Measurements from ENCODE around the gene CHPF2. TPM values are rescaled to one million over a fixed set of nuclear protein-coding genes. Genes with fewer than 3 reads are reported as not detected.

Gene CHPF2
- total RNA-seq, 4 donors from 2014 or later: 34.5 to 58.5 (median 40.2) TPM

GRCh38 chr7:151226875-151227782, 5.2 kb upstream of the CHPF2 start, which contains the start of gene ABCF2:
TSS of gene ABCF2 (minus strand) at chr7:151227205. CDS start at chr7:151226458, 747 bp downstream.
- no peaks in the 10 kb centered on the region for H3K9me3 ChIP-seq
- H3K27ac ChIP-seq: peak within 1 kb of the TSS in 3 of 4 donors; percentile 66 to 83 (median 83)
- peak in 1 of 2 donors; percentile 52 for TF ChIP-seq POLR2A (IDR thresholded peaks at IDR 0.05)
- TF ChIP-seq EP300 (IDR thresholded peaks at IDR 0.05): peak; percentile 80 to 89
- peak in 1 of 5 experiments; percentile 46 for TF ChIP-seq CTCF (IDR thresholded peaks at IDR 0.05)
- H3K4me1 ChIP-seq: peaks cover 0 to 33% (median 19%) of the 10 kb centered on the region in 4 donors
- peaks cover 0 to 29% (median 2%) of the 10 kb centered on the region in 3 donors for H3K36me3 ChIP-seq
- peak within 1 kb of the TSS; percentile 43 to 95 (median 84) for H3K4me3 ChIP-seq
- peak; percentile 100 for DNase-seq (ENCODE audit: low spot score in 2 of 2)
- H3K27me3 ChIP-seq: no peaks in the 10 kb centered on the region
- 1% methylated on average over 68 of the region's 68 CpGs for WGBS, 2 donors

GRCh38 chr7:151228024-151228866, 4.0 kb upstream of the CHPF2 start:
- peaks cover 0 to 38% (median 24%) of the 10 kb centered on the region in 4 donors for H3K4me1 ChIP-seq
- H3K27ac ChIP-seq: peak overlapping the region in 3 of 4 donors; percentile 66 to 79 (median 75)
- no peak for DNase-seq (ENCODE audit: low spot score in 2 of 2)
- WGBS, 2 donors: 73 to 75% methylated on average over 10 of the region's 10 CpGs
- peak overlapping the region; percentile 43 to 87 (median 66) for H3K4me3 ChIP-seq
- TF ChIP-seq CTCF (IDR thresholded peaks at IDR 0.05) (no peak), EP300 (IDR thresholded peaks at IDR 0.05) (no peak), POLR2A (IDR thresholded peaks at IDR 0.05) (no peak)
- H3K27me3 ChIP-seq: no peaks in the 10 kb centered on the region
- no peaks in the 10 kb centered on the region for H3K9me3 ChIP-seq
- H3K36me3 ChIP-seq: peaks cover 0 to 18% (median 2%) of the 10 kb centered on the region in 3 donors

- Histone ChIP-seq H3K36me3 (peaks cover 0 to 8% (median 2%) of the 10 kb centered on the region in 3 donors), H3K4me1 (peaks cover 0 to 48% (median 32%) of the 10 kb centered on the region in 4 donors), H3K9me3 (no peaks in the 10 kb centered on the region), H3K4me3 (no peak overlapping the region), H3K27ac (no peak overlapping the region), H3K27me3 (no peaks in the 10 kb centered on the region)
- DNase-seq (ENCODE audit: low spot score in 2 of 2): no peak
- WGBS, 2 donors: 89 to 90% methylated on average over 10 of the region's 10 CpGs
- no peak for TF ChIP-seq POLR2A (IDR thresholded peaks at IDR 0.05)
- TF ChIP-seq CTCF (IDR thresholded peaks at IDR 0.05): no peak
- no peak for TF ChIP-seq EP300 (IDR thresholded peaks at IDR 0.05)
Observed at GRCh38 chr7:151229249-151229648, 3.0 kb upstream of the CHPF2 start.

GRCh38 chr7:151231080-151231479, 1.2 kb upstream of the CHPF2 start:
- Histone ChIP-seq H3K27ac (no peak overlapping the region), H3K36me3 (peaks cover 0 to 15% (median 6%) of the 10 kb centered on the region in 3 donors), H3K4me1 (peaks cover 0 to 48% (median 23%) of the 10 kb centered on the region in 4 donors), H3K9me3 (no peaks in the 10 kb centered on the region), H3K27me3 (no peaks in the 10 kb centered on the region), H3K4me3 (no peak overlapping the region)
- no peak for TF ChIP-seq EP300 (IDR thresholded peaks at IDR 0.05)
- no peak for TF ChIP-seq CTCF (IDR thresholded peaks at IDR 0.05)
- TF ChIP-seq POLR2A (IDR thresholded peaks at IDR 0.05): no peak
- 70 to 78% methylated on average over 1 of the region's 1 CpG for WGBS, 2 donors
- no peak for DNase-seq (ENCODE audit: low spot score in 2 of 2)

All from tibial nerve (tissue), 4 donors.